ENCODE data around the gene AMER1. TPM values are rescaled to one million over a fixed set of nuclear protein-coding genes. Genes with fewer than 3 reads are reported as not detected.

The AMER1 gene
- total and polyA plus RNA-seq, 2 of the 8 experiments (the other 6 are each of a cell fraction or from before 2014, with no cell fraction given), result 3.3 to 9.4 TPM

DNA sequence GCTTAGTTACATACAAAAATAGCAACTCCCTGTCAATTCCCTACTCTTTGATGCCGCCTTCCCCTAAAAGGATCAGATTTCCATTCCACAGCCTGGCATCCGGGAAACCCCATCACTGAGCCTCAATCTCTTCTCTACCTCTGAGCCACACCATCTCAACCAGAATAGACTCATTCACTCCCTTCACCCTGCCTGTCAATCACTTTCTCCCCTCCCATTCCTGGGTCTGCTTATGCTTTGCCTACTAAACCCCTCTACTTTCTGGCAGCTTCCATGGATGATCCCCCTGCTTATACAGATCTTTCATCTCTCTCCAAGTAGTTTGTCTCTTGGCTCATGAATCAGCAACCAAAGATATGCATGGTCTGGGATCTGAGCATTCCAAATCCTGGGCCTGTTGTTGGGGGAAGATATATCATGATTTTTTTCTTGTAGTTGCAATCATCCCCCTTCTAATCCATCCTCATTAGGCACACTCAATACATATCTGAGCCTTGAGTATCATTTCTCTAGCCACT is 2.6 kb downstream of the AMER1 start (continued):
- TF ChIP-seq NRF1 (IDR thresholded peaks at IDR 0.05; ENCODE audit: low read depth, low read length), result no peak
- TF ChIP-seq SIX5 (IDR thresholded peaks at IDR 0.05; ENCODE audit: low read depth, low read length), result no peak
- no peak for TF ChIP-seq RNF2 (IDR thresholded peaks at IDR 0.05; ENCODE audit: borderline replicate concordance, low read depth, low read length, missing control alignments, poor library complexity, severe bottlenecking)

Measured in H1 (cell line).